ENCODE measurements around the gene ATP2B1. TPM values are rescaled to one million over a fixed set of nuclear protein-coding genes. Genes with fewer than 3 reads are reported as not detected.

The ATP2B1 gene
- total RNA-seq, 4 donors from 2014 or later, result 18.0 to 59.8 (median 25.0) TPM

DNA sequence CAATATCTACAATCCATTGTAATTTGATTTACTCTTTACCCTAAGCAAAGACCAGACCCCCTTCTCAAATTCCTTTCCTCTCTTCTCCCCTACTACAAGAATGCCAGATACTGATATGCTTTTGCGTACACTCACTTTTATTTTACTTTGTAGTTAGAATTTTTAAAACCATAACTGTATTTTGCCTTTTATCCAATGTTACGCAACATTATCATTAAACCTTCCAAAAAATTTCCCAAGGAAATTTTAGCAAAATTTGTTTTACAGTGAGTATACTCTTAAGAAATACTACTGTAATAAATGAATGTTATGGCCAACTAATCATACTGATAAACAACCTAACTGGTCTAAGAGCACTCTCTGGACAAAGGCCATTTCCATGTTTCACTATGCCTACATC, 22.3 kb downstream of the ATP2B1 start:
- no peak for DNase-seq (ENCODE audit: low spot score in 2 of 2)
- intact Hi-C loops (cut with DNase I; ENCODE audit: low total_unique reads), result no loop called here
- WGBS, 2 donors, result 86 to 94% methylated on average over 2 of the region's 2 CpGs
- no peak overlapping the region for H3K4me3 ChIP-seq (ENCODE audit: low read depth, poor library complexity, severe bottlenecking)
- no peak for TF ChIP-seq POLR2A (IDR thresholded peaks at IDR 0.05)
- TF ChIP-seq CTCF (IDR thresholded peaks at IDR 0.05), result no peak

DNA sequence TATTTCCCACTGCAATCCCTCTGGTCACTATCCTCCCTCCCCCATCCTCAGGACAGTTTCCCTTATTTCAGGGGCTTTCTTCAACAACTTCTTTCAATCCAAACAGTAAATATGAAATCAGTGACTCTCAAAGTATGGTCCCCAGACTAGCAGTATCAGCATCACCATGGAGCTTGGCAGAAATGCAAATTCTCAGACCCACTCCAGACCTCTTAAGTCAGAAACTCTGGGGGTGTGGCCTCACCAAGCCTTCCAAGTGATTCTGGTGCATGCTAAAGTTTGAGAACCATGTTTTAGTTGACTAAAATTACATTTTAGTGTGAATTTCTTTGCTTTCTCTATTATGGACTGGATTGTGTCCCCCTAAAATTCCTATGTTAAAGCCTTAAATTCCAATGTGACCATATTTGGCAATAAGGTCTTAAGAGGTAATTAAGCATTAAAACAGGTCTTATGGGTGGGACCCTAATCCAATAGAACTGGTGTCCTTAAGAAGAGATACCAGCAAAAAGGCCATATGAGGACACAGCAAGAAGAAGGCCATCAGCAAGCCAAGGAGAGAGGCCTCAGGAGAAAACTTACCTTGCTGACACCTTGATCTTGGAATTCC, 23.2 kb downstream of the ATP2B1 start:
- no peak overlapping the region for H3K4me3 ChIP-seq (ENCODE audit: low read depth, poor library complexity, severe bottlenecking)
- no peak for TF ChIP-seq POLR2A (IDR thresholded peaks at IDR 0.05)
- TF ChIP-seq CTCF (IDR thresholded peaks at IDR 0.05), result no peak
- intact Hi-C loops (cut with DNase I; ENCODE audit: low total_unique reads), result no loop called here
- DNase-seq (ENCODE audit: low spot score in 2 of 2), result no peak

DNA sequence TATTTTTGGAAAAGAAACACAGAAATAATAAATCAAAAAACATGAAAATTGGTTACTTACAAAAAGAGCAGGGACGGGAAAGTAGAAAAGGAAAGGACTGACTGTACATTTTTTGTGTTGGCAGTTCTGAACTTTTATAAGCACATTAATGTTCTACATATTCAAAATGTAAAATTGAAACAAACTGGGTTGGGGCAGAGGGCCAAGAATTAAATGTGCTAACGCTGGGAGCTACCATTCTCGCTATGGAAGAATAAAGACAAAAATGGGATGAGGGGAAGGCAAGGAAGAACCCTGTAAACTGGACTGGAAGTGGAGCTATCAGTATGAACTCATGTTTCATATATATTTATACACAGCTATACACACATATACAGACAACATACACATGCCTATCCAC, 24.5 kb downstream of the ATP2B1 start:
- TF ChIP-seq POLR2A (IDR thresholded peaks at IDR 0.05) (no peak), CTCF (IDR thresholded peaks at IDR 0.05) (no peak)
- 48 to 61% methylated on average over 3 of the region's 3 CpGs for WGBS, 2 donors
- no peak for DNase-seq (ENCODE audit: low spot score in 2 of 2)
- no peak overlapping the region for H3K4me3 ChIP-seq (ENCODE audit: low read depth, poor library complexity, severe bottlenecking)
- intact Hi-C loops (cut with DNase I; ENCODE audit: low total_unique reads), result no loop called here

DNA sequence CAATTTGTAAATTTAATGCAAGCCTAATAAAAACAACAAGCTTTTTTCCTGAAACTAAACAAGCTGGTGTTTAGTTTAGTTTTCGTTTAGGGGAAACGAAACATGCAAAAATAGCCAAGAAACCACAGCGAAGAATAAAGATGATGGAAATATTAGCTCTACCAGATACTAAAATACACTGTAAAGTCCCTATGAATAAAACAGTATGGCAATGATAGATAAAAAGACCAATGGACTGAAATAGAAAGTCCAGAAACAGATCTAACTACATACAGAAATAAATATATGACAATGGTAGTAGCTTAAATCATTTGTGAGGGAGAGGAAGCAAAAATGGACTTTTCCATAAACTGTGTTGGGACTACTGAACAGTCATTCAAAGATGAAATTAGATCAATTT, 26.4 kb downstream of the ATP2B1 start:
- TF ChIP-seq POLR2A (IDR thresholded peaks at IDR 0.05) (no peak), CTCF (IDR thresholded peaks at IDR 0.05) (no peak)
- WGBS, 2 donors, result 93 to 96% methylated on average over 3 of the region's 3 CpGs
- no peak for DNase-seq (ENCODE audit: low spot score in 2 of 2)
- intact Hi-C loops (cut with DNase I; ENCODE audit: low total_unique reads), result no loop called here
- H3K4me3 ChIP-seq (ENCODE audit: low read depth, poor library complexity, severe bottlenecking), result no peak overlapping the region

DNA sequence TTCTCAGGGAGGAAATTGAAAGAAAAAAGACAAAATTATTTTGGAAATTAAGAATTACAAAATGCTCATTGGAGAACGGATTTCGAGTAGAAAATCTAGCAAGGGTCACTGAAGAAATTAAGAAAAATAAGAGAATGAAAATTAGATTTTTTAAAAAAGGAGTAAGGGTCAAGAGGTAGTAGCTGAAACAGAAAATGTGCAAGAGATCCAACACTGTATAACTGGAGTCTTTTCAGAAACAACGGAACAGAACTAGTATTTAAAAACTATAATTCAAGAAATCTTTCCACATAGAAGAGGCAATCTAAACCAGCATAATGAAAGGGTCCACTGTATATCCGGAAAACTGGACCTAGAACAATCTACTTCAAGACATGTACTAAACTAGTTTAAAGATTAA, 28.2 kb downstream of the ATP2B1 start:
- TF ChIP-seq POLR2A (IDR thresholded peaks at IDR 0.05) (no peak), CTCF (IDR thresholded peaks at IDR 0.05) (no peak)
- no peak for DNase-seq (ENCODE audit: low spot score in 2 of 2)
- no peak overlapping the region for H3K4me3 ChIP-seq (ENCODE audit: low read depth, poor library complexity, severe bottlenecking)
- intact Hi-C loops (cut with DNase I; ENCODE audit: low total_unique reads), result no loop called here
- 96 to 99% methylated on average over 4 of the region's 4 CpGs for WGBS, 2 donors

DNA sequence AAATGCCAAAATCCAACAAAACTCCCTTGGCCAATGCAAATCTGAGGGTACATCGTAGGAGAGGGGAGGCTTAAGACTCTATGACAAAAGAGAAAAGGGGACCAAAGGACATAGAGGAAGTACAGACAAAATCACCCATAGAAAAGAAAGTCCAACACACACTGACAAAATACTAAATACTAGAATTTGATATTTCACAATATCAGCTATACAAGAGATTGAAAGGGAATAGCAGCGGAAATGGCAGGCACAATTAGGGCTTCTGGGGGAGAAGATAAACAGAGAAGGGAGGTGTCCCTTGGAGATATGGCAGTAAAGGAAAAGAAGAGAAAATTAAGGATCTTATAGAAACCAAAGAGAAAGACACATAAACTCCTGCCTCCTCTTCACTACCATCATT, 29.0 kb downstream of the ATP2B1 start:
- intact Hi-C loops (cut with DNase I; ENCODE audit: low total_unique reads), result no loop called here

More for the DNA sequence above, 29.0 kb downstream of the ATP2B1 start:
- no peak for DNase-seq (ENCODE audit: low spot score in 2 of 2)
- TF ChIP-seq CTCF (IDR thresholded peaks at IDR 0.05) (no peak), POLR2A (IDR thresholded peaks at IDR 0.05) (no peak)
- 95% methylated on average over 2 of the region's 2 CpGs for WGBS, 2 donors
- H3K4me3 ChIP-seq (ENCODE audit: low read depth, poor library complexity, severe bottlenecking), result no peak overlapping the region
